GM23338 (cell line): ENCODE measurements around the gene LPP. TPM values are rescaled to one million over a fixed set of nuclear protein-coding genes. Genes with fewer than 3 reads are reported as not detected.

Experiments used
- ATAC-seq: fragments of 200-7000 bp; cut with Tn5 transposase; 3 replicates; pipeline ENCODE4 v1.9.1; 2020
- DNase-seq: peaks from one replicate; pipeline ENCODE4 v3.0.0-alpha.2; 2015; ENCODE audit warnings: low spot score
- H2AFZ ChIP-seq: fragments of 200-600 bp; sonication (generic); 2 replicates; pipeline ENCODE4 v1.8.0; 2016; ENCODE audit warnings: antibody characterized with exemption, mild to moderate bottlenecking, moderate library complexity
- H3F3A ChIP-seq: fragments of 200-600 bp; sonication (generic); replicated peaks from 2 replicates; pipeline ENCODE4 v1.8.0; 2017; ENCODE audit warnings: antibody characterized with exemption, mixed run types, low read depth
- H3K27ac ChIP-seq: fragments of 200-600 bp; sonication (generic); 2 replicates; pipeline ENCODE4 v1.6.1; 2016; ENCODE audit warnings: low read depth
- H3K27me3 ChIP-seq: fragments of 200-600 bp; sonication (generic); 2 replicates; pipeline ENCODE4 v1.8.0; 2016; ENCODE audit warnings: mild to moderate bottlenecking, mixed run types, moderate library complexity; ENCODE audit not compliant: insufficient read depth
- H3K36me3 ChIP-seq: fragments of 200-600 bp; sonication (generic); 2 replicates; pipeline ENCODE4 v1.8.0; 2016; ENCODE audit warnings: mild to moderate bottlenecking; ENCODE audit not compliant: insufficient read depth
- H3K4me1 ChIP-seq: fragments of 200-600 bp; sonication (generic); 2 replicates; pipeline ENCODE4 v1.8.0; 2016; ENCODE audit warnings: mild to moderate bottlenecking, moderate library complexity; ENCODE audit not compliant: insufficient read depth
- H3K4me2 ChIP-seq: fragments of 200-600 bp; sonication (generic); 2 replicates; pipeline ENCODE4 v1.7.1; 2017; ENCODE audit warnings: mixed run types
- H3K4me3 ChIP-seq: fragments of 200-600 bp; sonication (generic); 2 replicates; pipeline ENCODE4 v1.6.1; 2016; ENCODE audit warnings: mixed run types
- H3K79me2 ChIP-seq: fragments of 200-600 bp; sonication (generic); replicated peaks from 2 replicates; pipeline ENCODE4 v1.8.0; 2017; ENCODE audit warnings: mild to moderate bottlenecking; ENCODE audit not compliant: insufficient read depth
- H3K9me2 ChIP-seq: fragments of 200-600 bp; sonication (generic); 2 replicates; pipeline ENCODE4 v1.8.0; 2017; ENCODE audit not compliant: insufficient read depth
- H4K20me1 ChIP-seq: fragments of 200-600 bp; sonication (generic); replicated peaks from 2 replicates; pipeline ENCODE4 v1.8.0; 2017; ENCODE audit warnings: mild to moderate bottlenecking; ENCODE audit not compliant: insufficient read depth
- H3K27ac Mint-ChIP-seq: 2 replicates; pipeline ENCODE4 v1.8.0; 2020; ENCODE audit warnings: inconsistent platforms, mild to moderate bottlenecking, moderate library complexity, mixed read lengths
- H3K27me3 Mint-ChIP-seq: 3 replicates; pipeline ENCODE4 v1.8.0; 2022; ENCODE audit warnings: low read depth, mild to moderate bottlenecking, moderate library complexity, mixed read lengths, inconsistent platforms; ENCODE audit not compliant: insufficient read depth, poor library complexity
- H3K36me3 Mint-ChIP-seq: 3 replicates; pipeline ENCODE4 v1.8.0; 2021; ENCODE audit warnings: low read depth, mild to moderate bottlenecking, inconsistent platforms, moderate library complexity, mixed read lengths
- H3K4me1 Mint-ChIP-seq: 3 replicates; pipeline ENCODE4 v1.8.0; 2020; ENCODE audit warnings: mild to moderate bottlenecking, inconsistent platforms, mixed read lengths
- H3K4me3 Mint-ChIP-seq: 3 replicates; pipeline ENCODE4 v1.8.0; 2021; ENCODE audit warnings: moderate library complexity, mild to moderate bottlenecking, inconsistent platforms, mixed read lengths
- H3K9me3 Mint-ChIP-seq: 3 replicates; pipeline ENCODE4 v1.8.0; 2020; ENCODE audit warnings: moderate library complexity, mild to moderate bottlenecking, inconsistent platforms, mixed read lengths
- CREB1 ChIP-seq: fragments of 250-450 bp; sonication (Bioruptor Pico); IDR thresholded peaks from 2 replicates; pipeline ENCODE4 v1.5.0; 2020; ENCODE audit warnings: low read depth, mild to moderate bottlenecking, moderate library complexity
- ETS1 ChIP-seq: IDR thresholded peaks from 2 replicates; pipeline ENCODE4 v1.6.1; 2016; ENCODE audit warnings: antibody characterized with exemption
- EZH2 ChIP-seq: fragments of 200-600 bp; sonication (generic); IDR thresholded peaks from one replicate; pipeline ENCODE4 v1.8.0; 2017; ENCODE audit warnings: antibody characterized with exemption, mild to moderate bottlenecking, low read depth; ENCODE audit not compliant: unreplicated experiment
- EZH2phosphoT487 ChIP-seq: fragments of 200-600 bp; sonication (generic); IDR thresholded peaks from one replicate; pipeline ENCODE4 v1.8.1; 2018; ENCODE audit warnings: antibody characterized with exemption; ENCODE audit not compliant: unreplicated experiment
- JUNB ChIP-seq: IDR thresholded peaks from one replicate; pipeline ENCODE4 v1.6.1; 2016; ENCODE audit warnings: antibody characterized with exemption; ENCODE audit not compliant: unreplicated experiment
- NANOG ChIP-seq: IDR thresholded peaks from 2 replicates; pipeline ENCODE4 v1.6.1; 2016; ENCODE audit warnings: antibody characterized with exemption, borderline replicate concordance
- POLR2AphosphoS5 ChIP-seq: IDR thresholded peaks from 2 replicates; pipeline ENCODE4 v1.6.1; 2016; ENCODE audit warnings: antibody characterized with exemption, low read depth
- REST ChIP-seq: IDR thresholded peaks from one replicate; pipeline ENCODE4 v1.6.1; 2018; ENCODE audit warnings: antibody characterized with exemption; ENCODE audit not compliant: unreplicated experiment
- STAT1 ChIP-seq: IDR thresholded peaks from one replicate; pipeline ENCODE4 v1.6.1; 2016; ENCODE audit warnings: antibody characterized with exemption; ENCODE audit not compliant: unreplicated experiment
- ZNF114 ChIP-seq: fragments of 250-450 bp; sonication (Bioruptor Pico); IDR thresholded peaks from 2 replicates; pipeline ENCODE4 v1.5.0; 2020; ENCODE audit warnings: mild to moderate bottlenecking, moderate library complexity
- ZNF331 ChIP-seq: fragments of 250-450 bp; sonication (Bioruptor Pico); IDR thresholded peaks from 2 replicates; pipeline ENCODE4 v1.5.0; 2020; ENCODE audit warnings: low read depth, mild to moderate bottlenecking, moderate library complexity
- polyA plus RNA-seq: library from polyadenylated mRNA; unstranded; fragments of >200 nt; fragmentation: Nextera tagmentation; extraction: Ambion mirVana; gene quantifications from 2 replicates; pipeline ENCODE4 v1.2.1, GENCODE V29; 2016
- total RNA-seq: library from RNA; depleted of rRNA; stranded (reverse); fragments of >200 nt; shearing (Covaris generic); gene quantifications from 2 replicates; pipeline ENCODE4 v1.2.3, GENCODE V29; 2014
- TF ChIP-seq, protein P1 (sequence below): fragments of 250-450 bp; sonication (Bioruptor Pico); IDR thresholded peaks from 2 replicates; pipeline ENCODE4 v1.5.0; 2020; ENCODE audit warnings: mild to moderate bottlenecking, moderate library complexity
- TF ChIP-seq, protein P2 (sequence below), 2 experiments: fragments of 200-600 bp in 1 of 2; sonication (generic) in 1 of 2; conservative IDR thresholded peaks; 2 replicates each; pipeline versions ENCODE4 v1.5.1 to v1.6.1; 2016 to 2017; ENCODE audit warnings: antibody characterized with exemption in 2 of 2, low read depth in 2 of 2, mild to moderate bottlenecking in 2 of 2, moderate library complexity in 1 of 2

The LPP gene
- total and polyA plus RNA-seq, 2 experiments from 2014 or later = 23.0 to 35.2 TPM

DNA sequence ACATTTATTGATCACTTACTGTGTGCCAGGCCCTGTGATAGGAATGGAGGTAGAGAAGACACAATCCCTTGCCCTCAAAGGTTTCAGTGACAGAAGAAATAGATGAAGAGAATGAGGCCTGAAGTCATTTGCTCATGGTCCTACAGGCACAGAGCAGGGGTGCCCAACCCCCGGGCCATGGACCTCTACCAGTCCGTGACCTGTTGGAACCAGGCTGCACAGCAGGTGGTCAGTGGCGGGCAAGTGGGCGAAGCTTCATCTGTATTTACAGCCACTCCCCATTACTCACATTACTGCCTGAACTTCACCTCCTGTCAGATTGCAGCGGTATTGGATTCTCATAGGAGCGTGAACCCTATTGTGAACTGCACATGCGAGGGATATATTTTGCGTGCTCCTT, 480.3 kb downstream of the LPP start:
- Mint-ChIP-seq H3K4me1 (peaks cover 6% of the 10 kb centered on the region; the same call in 2 of the 3 replicates), H3K27me3 (no peaks in the 10 kb centered on the region), H3K27ac (no peak overlapping the region), H3K4me3 (no peak overlapping the region), H3K36me3 (peaks cover 23% of the 10 kb centered on the region), H3K9me3 (peaks cover 21% of the 10 kb centered on the region)
- no peak overlapping the region for H3K4me3 ChIP-seq
- H3K27ac ChIP-seq = no peak overlapping the region
- no peaks in the 10 kb centered on the region for H3K27me3 ChIP-seq
- H2AFZ ChIP-seq = no peak overlapping the region
- no peaks in the 10 kb centered on the region for H3K9me2 ChIP-seq
- TF ChIP-seq NANOG (no peak), STAT1 (no peak), REST (no peak), ZNF114 (CRISPR knock-in tag) (no peak), EZH2phosphoT487 (no peak), POLR2AphosphoS5 (no peak), JUNB (no peak), CREB1 (CRISPR knock-in tag) (no peak), EZH2 (no peak), ETS1 (no peak), ZNF331 (CRISPR knock-in tag) (no peak)
- TF ChIP-seq, protein P1, sequence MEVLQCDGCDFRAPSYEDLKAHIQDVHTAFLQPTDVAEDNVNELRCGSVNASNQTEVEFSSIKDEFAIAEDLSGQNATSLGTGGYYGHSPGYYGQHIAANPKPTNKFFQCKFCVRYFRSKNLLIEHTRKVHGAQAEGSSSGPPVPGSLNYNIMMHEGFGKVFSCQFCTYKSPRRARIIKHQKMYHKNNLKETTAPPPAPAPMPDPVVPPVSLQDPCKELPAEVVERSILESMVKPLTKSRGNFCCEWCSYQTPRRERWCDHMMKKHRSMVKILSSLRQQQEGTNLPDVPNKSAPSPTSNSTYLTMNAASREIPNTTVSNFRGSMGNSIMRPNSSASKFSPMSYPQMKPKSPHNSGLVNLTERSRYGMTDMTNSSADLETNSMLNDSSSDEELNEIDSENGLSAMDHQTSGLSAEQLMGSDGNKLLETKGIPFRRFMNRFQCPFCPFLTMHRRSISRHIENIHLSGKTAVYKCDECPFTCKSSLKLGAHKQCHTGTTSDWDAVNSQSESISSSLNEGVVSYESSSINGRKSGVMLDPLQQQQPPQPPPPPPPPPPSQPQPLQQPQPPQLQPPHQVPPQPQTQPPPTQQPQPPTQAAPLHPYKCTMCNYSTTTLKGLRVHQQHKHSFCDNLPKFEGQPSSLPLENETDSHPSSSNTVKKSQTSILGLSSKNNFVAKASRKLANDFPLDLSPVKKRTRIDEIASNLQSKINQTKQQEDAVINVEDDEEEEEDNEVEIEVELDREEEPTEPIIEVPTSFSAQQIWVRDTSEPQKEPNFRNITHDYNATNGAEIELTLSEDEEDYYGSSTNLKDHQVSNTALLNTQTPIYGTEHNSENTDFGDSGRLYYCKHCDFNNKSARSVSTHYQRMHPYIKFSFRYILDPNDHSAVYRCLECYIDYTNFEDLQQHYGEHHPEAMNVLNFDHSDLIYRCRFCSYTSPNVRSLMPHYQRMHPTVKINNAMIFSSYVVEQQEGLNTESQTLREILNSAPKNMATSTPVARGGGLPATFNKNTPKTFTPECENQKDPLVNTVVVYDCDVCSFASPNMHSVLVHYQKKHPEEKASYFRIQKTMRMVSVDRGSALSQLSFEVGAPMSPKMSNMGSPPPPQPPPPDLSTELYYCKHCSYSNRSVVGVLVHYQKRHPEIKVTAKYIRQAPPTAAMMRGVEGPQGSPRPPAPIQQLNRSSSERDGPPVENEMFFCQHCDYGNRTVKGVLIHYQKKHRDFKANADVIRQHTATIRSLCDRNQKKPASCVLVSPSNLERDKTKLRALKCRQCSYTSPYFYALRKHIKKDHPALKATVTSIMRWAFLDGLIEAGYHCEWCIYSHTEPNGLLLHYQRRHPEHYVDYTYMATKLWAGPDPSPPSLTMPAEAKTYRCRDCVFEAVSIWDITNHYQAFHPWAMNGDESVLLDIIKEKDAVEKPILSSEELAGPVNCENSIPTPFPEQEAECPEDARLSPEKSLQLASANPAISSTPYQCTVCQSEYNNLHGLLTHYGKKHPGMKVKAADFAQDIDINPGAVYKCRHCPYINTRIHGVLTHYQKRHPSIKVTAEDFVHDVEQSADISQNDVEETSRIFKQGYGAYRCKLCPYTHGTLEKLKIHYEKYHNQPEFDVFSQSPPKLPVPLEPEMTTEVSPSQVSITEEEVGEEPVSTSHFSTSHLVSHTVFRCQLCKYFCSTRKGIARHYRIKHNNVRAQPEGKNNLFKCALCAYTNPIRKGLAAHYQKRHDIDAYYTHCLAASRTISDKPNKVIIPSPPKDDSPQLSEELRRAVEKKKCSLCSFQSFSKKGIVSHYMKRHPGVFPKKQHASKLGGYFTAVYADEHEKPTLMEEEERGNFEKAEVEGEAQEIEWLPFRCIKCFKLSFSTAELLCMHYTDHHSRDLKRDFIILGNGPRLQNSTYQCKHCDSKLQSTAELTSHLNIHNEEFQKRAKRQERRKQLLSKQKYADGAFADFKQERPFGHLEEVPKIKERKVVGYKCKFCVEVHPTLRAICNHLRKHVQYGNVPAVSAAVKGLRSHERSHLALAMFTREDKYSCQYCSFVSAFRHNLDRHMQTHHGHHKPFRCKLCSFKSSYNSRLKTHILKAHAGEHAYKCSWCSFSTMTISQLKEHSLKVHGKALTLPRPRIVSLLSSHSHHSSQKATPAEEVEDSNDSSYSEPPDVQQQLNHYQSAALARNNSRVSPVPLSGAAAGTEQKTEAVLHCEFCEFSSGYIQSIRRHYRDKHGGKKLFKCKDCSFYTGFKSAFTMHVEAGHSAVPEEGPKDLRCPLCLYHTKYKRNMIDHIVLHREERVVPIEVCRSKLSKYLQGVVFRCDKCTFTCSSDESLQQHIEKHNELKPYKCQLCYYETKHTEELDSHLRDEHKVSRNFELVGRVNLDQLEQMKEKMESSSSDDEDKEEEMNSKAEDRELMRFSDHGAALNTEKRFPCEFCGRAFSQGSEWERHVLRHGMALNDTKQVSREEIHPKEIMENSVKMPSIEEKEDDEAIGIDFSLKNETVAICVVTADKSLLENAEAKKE = no peak
- TF ChIP-seq, protein P2, sequence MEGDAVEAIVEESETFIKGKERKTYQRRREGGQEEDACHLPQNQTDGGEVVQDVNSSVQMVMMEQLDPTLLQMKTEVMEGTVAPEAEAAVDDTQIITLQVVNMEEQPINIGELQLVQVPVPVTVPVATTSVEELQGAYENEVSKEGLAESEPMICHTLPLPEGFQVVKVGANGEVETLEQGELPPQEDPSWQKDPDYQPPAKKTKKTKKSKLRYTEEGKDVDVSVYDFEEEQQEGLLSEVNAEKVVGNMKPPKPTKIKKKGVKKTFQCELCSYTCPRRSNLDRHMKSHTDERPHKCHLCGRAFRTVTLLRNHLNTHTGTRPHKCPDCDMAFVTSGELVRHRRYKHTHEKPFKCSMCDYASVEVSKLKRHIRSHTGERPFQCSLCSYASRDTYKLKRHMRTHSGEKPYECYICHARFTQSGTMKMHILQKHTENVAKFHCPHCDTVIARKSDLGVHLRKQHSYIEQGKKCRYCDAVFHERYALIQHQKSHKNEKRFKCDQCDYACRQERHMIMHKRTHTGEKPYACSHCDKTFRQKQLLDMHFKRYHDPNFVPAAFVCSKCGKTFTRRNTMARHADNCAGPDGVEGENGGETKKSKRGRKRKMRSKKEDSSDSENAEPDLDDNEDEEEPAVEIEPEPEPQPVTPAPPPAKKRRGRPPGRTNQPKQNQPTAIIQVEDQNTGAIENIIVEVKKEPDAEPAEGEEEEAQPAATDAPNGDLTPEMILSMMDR (conservative IDR thresholded peaks at IDR 0.05; ENCODE audit: low read depth in 2 of 2) = no peak
- DNase-seq = no peak
- H4K20me1 ChIP-seq = no peaks in the 10 kb centered on the region
- H3F3A ChIP-seq = no peaks in the 10 kb centered on the region
- no peaks in the 10 kb centered on the region for H3K36me3 ChIP-seq
- no peaks in the 10 kb centered on the region; the same call in none of the 2 replicates for H3K4me1 ChIP-seq
- H3K4me2 ChIP-seq = no peak overlapping the region
- no peak for ATAC-seq
- H3K79me2 ChIP-seq = no peaks in the 10 kb centered on the region
